Measurements from ENCODE around the gene UBE2E1. TPM values are rescaled to one million over a fixed set of nuclear protein-coding genes. Genes with fewer than 3 reads are reported as not detected.

Gene UBE2E1
- total and polyA plus RNA-seq, 11 donors: 43.7 to 97.1 (median 65.0) TPM

- no peak for ATAC-seq
- no peak overlapping the region for H3K27ac ChIP-seq
- no peaks in the 10 kb centered on the region for H3K27me3 ChIP-seq
- no peaks in the 10 kb centered on the region for H3K9me3 ChIP-seq
- no peak overlapping the region for H3K4me3 ChIP-seq
- WGBS, 4 donors: 96 to 97% (median 97%) methylated on average over 3 of the region's 3 CpGs
- H3K36me3 ChIP-seq: no peaks in the 10 kb centered on the region
- TF ChIP-seq POLR2A (IDR thresholded peaks at IDR 0.05): no peak
- TF ChIP-seq CTCF (IDR thresholded peaks at IDR 0.05): no peak
- peaks cover 0 to 67% (median 42%) of the 10 kb centered on the region in 12 donors for H3K4me1 ChIP-seq
- DNase-seq: no peak
- intact Hi-C loops (cut with DNase I): no loop called here
Observed at GRCh38 chr3:23872330-23872729, 66.6 kb downstream of the UBE2E1 start.

GRCh38 chr3:23873941-23874340 lies 68.2 kb downstream of the UBE2E1 start:
- ATAC-seq (peak in 2 of 4 donors; percentile 33 to 59), DNase-seq (no peak)
- Histone ChIP-seq H3K9me3 (no peaks in the 10 kb centered on the region), H3K27me3 (no peaks in the 10 kb centered on the region), H3K4me1 (peaks cover 0 to 60% (median 44%) of the 10 kb centered on the region in 12 donors), H3K36me3 (no peaks in the 10 kb centered on the region), H3K4me3 (no peak overlapping the region), H3K27ac (no peak overlapping the region)
- intact Hi-C loops (cut with DNase I): no loop called here
- no peak for TF ChIP-seq CTCF (IDR thresholded peaks at IDR 0.05)
- TF ChIP-seq POLR2A (IDR thresholded peaks at IDR 0.05): no peak
- 46 to 57% (median 50%) methylated on average over 2 of the region's 2 CpGs for WGBS, 4 donors

GRCh38 chr3:23874359-23875112 lies 68.8 kb downstream of the UBE2E1 start:
- H3K4me1 ChIP-seq: peaks cover 0 to 57% (median 43%) of the 10 kb centered on the region in 12 donors

More at GRCh38 chr3:23874359-23875112, 68.8 kb downstream of the UBE2E1 start:
- TF ChIP-seq CTCF (IDR thresholded peaks at IDR 0.05) (no peak), POLR2A (IDR thresholded peaks at IDR 0.05) (no peak)
- Histone ChIP-seq H3K27ac (no peak overlapping the region), H3K9me3 (no peaks in the 10 kb centered on the region), H3K36me3 (no peaks in the 10 kb centered on the region), H3K4me3 (no peak overlapping the region), H3K27me3 (no peaks in the 10 kb centered on the region)
- intact Hi-C loops (cut with DNase I): no loop called here
- DNase-seq (no peak), ATAC-seq (peak in 1 of 4 donors; percentile 4)
- WGBS, 4 donors: 53 to 64% (median 59%) methylated on average over 6 of the region's 6 CpGs
